Iris pigment epithelial cell (primary cell): ENCODE data around the gene ATRN.
"Not testable (repeated sequence)": the region's sequence is repeated elsewhere in the genome, so short reads cannot be mapped to it uniquely, and the experiment has no call there.

Experiments used
- DNase-seq: peaks from one replicate; pipeline ENCODE4 v3.0.0-alpha.2; 2011; ENCODE audit warnings: low read depth

Gene ATRN

GRCh38 chr20:3470627-3471396 is at the start of gene ATRN:
Gene ATRN (plus strand): TSS chr20:3471018. CDS start chr20:3471108, 90 bp downstream.
- peak; percentile 93 for DNase-seq

- DNase-seq: no peak
Observed at GRCh38 chr20:3421985-3422384, 48.8 kb upstream of the ATRN start.

- DNase-seq: no peak
Observed at GRCh38 chr20:3423126-3423525, 47.7 kb upstream of the ATRN start.

GRCh38 chr20:3426766-3427165 is 44.1 kb upstream of the ATRN start:
- not testable (repeated sequence) for DNase-seq

GRCh38 chr20:3430376-3431069 is 40.3 kb upstream of the ATRN start:
- DNase-seq: no peak

GRCh38 chr20:3431109-3431508 is 39.7 kb upstream of the ATRN start:
- no peak for DNase-seq

GRCh38 chr20:3432844-3433243 is 38.0 kb upstream of the ATRN start:
- no peak for DNase-seq

- DNase-seq: no peak
Observed at GRCh38 chr20:3433744-3434143, 37.1 kb upstream of the ATRN start.

- DNase-seq: no peak
Observed at GRCh38 chr20:3434232-3434631, 36.6 kb upstream of the ATRN start.

GRCh38 chr20:3436864-3437574 is 33.8 kb upstream of the ATRN start:
- no peak for DNase-seq

- DNase-seq: no peak
Observed at GRCh38 chr20:3446779-3447178, 24.0 kb upstream of the ATRN start.

- DNase-seq: no peak
Observed at GRCh38 chr20:3447321-3447720, 23.5 kb upstream of the ATRN start.

GRCh38 chr20:3449319-3449718 is 21.5 kb upstream of the ATRN start:
- no peak for DNase-seq

GRCh38 chr20:3452136-3452535 is 18.7 kb upstream of the ATRN start:
- no peak for DNase-seq

- no peak for DNase-seq
Observed at GRCh38 chr20:3452690-3453089, 18.1 kb upstream of the ATRN start.

- no peak for DNase-seq
Observed at GRCh38 chr20:3454831-3455230, 16.0 kb upstream of the ATRN start.

GRCh38 chr20:3456648-3457047 is 14.2 kb upstream of the ATRN start:
- no peak for DNase-seq

- DNase-seq: no peak
Observed at GRCh38 chr20:3459881-3460307, 10.9 kb upstream of the ATRN start.

GRCh38 chr20:3461211-3461771 is 9.5 kb upstream of the ATRN start:
- DNase-seq: peak; percentile 65

GRCh38 chr20:3461911-3462677 is 8.7 kb upstream of the ATRN start:
- DNase-seq: peak; percentile 14

- DNase-seq: no peak
Observed at GRCh38 chr20:3464166-3464565, 6.7 kb upstream of the ATRN start.

- DNase-seq: no peak
Observed at GRCh38 chr20:3465301-3465700, 5.5 kb upstream of the ATRN start.
